LNCAP (cell line): ENCODE results near the gene KIFC3.

Experiments
- TF ChIP-seq, protein P1 (sequence below): fragments of 450-650 bp; IDR thresholded peaks from 2 replicates; pipeline ENCODE4 v1.5.1; 2017; ENCODE audit warnings: mild to moderate bottlenecking

The KIFC3 gene

DNA sequence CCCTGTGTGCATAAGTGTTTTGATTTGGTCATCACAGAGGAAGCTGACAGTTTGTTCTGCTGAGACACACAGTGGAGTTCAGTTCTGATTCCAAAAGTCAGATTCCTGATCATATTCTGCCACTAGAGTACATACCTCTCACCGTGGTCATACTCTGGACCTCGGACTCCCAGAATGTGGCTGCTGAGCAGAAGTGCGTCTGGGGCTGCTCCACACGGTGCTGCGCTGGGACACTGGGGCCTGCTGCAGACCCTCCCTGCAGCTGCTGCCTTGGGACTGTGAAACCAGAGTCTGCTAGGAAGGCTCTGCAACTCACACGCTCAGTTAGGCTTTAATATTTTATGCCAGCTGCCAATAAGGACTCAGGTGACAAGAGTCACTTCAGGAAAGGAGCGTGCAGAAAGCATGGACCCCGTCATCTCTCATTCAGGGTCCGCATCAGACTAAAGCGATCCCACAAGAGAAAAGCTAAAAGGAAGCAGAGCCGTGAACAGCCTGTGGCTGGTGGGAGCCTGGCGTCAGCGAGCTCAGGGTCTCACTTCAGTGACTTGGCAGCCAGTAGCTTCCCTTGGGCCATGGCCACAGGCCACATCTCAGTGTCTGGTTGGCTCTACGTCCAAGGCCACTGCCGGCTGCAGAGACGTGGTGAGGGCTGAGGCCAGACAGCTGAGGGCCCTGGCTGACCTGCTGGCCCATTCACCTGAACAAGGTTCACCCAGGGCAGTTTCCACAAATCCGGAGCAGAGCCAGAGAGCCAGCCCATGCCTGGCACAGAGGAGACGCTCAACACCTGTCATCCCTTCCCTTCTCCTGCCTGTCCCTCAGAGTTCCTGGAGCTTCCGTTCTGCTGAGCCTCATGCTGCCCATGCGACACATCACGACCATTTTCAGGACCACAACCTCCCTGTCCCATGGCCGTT, 24.7 kb upstream of the KIFC3 start:
- TF ChIP-seq, protein P1, sequence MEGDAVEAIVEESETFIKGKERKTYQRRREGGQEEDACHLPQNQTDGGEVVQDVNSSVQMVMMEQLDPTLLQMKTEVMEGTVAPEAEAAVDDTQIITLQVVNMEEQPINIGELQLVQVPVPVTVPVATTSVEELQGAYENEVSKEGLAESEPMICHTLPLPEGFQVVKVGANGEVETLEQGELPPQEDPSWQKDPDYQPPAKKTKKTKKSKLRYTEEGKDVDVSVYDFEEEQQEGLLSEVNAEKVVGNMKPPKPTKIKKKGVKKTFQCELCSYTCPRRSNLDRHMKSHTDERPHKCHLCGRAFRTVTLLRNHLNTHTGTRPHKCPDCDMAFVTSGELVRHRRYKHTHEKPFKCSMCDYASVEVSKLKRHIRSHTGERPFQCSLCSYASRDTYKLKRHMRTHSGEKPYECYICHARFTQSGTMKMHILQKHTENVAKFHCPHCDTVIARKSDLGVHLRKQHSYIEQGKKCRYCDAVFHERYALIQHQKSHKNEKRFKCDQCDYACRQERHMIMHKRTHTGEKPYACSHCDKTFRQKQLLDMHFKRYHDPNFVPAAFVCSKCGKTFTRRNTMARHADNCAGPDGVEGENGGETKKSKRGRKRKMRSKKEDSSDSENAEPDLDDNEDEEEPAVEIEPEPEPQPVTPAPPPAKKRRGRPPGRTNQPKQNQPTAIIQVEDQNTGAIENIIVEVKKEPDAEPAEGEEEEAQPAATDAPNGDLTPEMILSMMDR, result no peak

DNA sequence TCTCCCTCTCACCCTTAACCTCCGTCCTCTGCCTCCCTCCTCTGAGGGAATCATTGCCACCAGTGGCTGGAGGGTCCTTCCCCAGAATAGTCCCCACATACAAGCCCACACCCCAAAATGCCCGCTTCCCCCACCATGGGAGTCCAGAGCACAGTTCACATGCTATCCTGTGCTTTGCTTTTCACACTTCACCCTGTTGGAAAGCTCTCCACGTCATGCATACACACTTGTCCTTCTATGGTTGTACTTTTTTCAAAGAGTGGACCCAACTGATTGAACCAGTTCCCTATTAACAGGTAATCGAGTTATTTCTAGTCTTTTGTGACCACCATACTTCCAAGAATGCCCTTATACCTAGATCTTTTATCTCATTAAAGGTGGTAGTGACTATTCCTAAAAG, 23.8 kb upstream of the KIFC3 start:
- TF ChIP-seq, protein P1, result no peak

DNA sequence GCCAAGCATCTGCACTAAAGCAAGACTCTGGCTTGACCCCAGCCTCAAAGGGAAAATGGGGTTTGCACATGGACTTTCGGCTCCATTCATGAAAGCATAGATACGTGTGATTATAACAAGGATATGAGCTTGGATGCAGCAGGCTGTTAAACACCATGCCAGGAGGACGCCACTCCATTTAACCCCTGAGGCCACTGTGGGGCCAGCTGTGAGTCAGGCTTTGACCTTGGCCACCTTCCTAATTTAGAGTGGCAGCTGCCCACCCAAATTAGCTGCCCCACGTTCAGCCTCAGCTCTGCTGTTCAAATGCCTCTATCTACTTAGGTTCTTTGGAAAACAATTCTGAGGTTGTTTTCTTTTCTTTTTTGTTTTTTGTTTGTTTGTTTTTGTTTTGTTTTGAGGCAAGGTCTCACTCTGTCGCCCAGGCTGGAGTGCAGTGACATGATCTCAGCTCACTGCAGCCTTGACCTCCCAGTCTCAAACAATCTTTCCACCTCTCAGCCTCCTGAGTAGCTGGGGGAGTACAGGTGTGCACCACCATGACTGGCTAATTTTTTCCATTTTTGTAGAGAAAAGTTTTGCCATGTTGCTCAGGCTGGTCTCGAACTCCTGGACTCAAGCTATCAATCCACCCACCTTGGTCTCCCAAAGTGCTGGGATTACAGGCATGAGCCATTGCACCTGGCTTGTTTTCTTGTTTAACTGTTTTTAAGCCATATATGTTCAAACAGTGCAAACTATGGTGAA, 23.2 kb upstream of the KIFC3 start:
- TF ChIP-seq, protein P1, result no peak

DNA sequence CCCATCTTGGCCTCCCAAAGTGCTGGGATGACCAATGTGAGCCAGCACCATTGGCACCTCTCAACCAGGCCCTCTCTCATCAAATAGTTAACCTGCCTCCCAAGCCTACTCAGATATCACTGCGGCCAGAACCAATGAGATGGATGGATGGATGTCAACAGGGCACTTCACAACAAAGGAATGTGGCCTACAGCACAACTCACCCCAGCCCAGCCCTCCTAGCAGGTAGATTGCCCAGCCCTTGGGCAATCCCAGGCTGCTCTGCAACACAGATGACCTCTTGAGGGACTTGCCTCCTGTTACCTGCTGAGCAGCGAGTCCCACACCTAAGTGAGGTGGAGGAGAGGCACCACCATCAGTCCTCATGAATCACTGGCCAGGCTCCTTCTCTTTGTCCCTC, 22.6 kb upstream of the KIFC3 start:
- TF ChIP-seq, protein P1, result no peak

DNA sequence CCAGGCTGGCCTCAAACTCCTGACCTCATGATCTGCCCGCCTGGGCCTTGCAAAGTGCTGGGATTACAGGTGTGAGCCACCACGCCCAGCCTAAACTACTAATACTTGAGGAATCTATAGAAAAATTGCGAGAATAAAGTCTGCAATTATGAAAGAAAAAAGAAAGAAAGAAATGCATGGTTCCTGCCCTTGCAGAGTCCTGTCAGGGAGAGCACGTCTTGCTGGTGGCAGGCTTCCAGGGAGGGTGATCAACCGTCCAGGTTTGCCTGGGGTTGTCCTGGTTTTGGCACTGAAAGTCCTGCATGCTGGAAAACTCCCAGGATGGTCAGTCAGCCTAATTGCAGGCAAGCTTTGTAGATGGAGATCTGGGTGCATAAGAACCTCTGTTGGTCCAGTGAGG, 21.5 kb upstream of the KIFC3 start:
- TF ChIP-seq, protein P1, result no peak

DNA sequence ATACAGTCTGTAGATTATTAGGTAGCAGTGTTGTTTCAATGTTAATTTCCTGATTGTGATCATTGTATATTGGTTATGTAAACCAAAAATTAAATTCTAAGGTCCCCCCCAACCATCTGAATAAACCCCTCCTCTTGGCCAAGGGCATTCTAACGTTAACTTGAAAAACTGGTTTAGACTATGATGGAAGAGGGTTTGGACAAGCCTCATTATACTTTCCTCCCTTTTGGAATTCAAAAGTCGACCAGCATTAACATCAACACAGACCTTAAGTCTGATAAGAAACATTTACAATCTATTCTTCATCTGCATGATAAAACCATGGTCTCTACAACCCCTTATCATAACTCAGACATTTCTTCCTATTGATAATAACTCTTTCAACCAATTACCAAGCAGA, 20.6 kb upstream of the KIFC3 start:
- TF ChIP-seq, protein P1, result no peak

DNA sequence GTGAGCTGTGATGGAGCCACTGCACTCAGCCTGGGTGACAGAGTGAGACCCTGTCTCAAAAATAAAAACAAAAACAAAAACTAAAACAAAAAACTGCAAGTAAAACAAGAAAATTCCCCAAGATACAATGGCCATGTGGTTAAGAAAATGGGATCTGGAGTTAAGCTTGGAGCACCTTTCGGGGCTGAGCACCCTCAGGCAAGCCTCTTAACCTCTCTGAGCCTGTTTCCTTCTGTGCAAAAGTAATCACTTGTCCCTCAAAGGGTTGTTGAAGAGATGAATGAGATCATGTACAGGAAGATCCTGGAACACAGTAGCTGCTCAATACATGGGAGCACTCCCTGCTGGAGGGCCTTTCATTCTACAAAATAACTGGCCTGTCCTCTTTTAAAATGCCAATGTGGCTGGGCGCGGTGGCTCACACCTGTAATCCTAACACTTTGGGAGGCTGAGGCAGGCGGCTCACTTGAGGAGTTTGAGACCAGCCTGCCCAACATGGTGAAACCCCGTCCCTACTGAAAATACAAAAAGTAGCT, 19.8 kb upstream of the KIFC3 start:
- TF ChIP-seq, protein P1, result no peak
